ENCODE measurements around the gene NCKAP5.

The NCKAP5 gene

DNA sequence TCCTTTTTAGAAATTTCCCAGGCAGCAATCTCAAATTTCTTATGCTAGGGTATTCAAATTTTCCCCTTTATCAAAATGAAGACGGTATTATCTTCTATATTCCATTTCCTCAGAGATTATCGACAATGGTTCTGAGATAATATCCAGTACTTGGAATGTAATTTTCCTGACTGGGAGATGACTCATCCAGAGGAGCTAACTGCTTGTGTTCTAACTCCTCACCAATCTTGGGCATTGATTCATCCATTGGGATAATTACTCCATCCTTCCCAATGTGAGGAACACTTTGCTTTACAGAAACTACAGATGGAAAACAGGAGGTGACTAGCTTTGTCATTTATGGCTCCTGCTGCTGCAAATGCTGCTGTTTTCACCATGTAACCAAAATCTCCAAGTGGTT, 658.8 kb downstream of the NCKAP5 start:
- no peak for DNase-seq
- Histone ChIP-seq H3K4me1 (ENCODE audit: insufficient read depth, low read length) (no peaks in the 10 kb centered on the region), H2AFZ (ENCODE audit: low read depth, low read length) (no peak overlapping the region), H3K9me3 (ENCODE audit: insufficient read depth, low read length, severe bottlenecking) (no peaks in the 10 kb centered on the region), H4K20me1 (ENCODE audit: insufficient read depth, low read length) (no peaks in the 10 kb centered on the region), H3K4me2 (ENCODE audit: insufficient read depth, low read length) (no peak overlapping the region), H3K9ac (ENCODE audit: low read depth, low read length) (no peak overlapping the region), H3K4me3 (ENCODE audit: low read depth in 1 of 2, low read length in 2 of 2) (no peak overlapping the region), H3K27me3 (ENCODE audit: insufficient read depth, low read length, poor library complexity) (no peaks in the 10 kb centered on the region), H3K36me3 (ENCODE audit: insufficient read depth, low read length) (no peaks in the 10 kb centered on the region), H3K27ac (ENCODE audit: low read length) (no peak overlapping the region), H3K79me2 (ENCODE audit: insufficient read depth, low read length) (no peaks in the 10 kb centered on the region)
- ATAC-seq (ENCODE audit: insufficient read depth, low read depth): no peak
- TF ChIP-seq, protein P1, sequence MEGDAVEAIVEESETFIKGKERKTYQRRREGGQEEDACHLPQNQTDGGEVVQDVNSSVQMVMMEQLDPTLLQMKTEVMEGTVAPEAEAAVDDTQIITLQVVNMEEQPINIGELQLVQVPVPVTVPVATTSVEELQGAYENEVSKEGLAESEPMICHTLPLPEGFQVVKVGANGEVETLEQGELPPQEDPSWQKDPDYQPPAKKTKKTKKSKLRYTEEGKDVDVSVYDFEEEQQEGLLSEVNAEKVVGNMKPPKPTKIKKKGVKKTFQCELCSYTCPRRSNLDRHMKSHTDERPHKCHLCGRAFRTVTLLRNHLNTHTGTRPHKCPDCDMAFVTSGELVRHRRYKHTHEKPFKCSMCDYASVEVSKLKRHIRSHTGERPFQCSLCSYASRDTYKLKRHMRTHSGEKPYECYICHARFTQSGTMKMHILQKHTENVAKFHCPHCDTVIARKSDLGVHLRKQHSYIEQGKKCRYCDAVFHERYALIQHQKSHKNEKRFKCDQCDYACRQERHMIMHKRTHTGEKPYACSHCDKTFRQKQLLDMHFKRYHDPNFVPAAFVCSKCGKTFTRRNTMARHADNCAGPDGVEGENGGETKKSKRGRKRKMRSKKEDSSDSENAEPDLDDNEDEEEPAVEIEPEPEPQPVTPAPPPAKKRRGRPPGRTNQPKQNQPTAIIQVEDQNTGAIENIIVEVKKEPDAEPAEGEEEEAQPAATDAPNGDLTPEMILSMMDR (IDR thresholded peaks at IDR 0.05; ENCODE audit: borderline replicate concordance, extremely low read depth, low read length, poor library complexity, severe bottlenecking): no peak
- no peak for TF ChIP-seq EZH2 (IDR thresholded peaks at IDR 0.05; ENCODE audit: borderline replicate concordance, low read depth, low read length, severe bottlenecking)

DNA sequence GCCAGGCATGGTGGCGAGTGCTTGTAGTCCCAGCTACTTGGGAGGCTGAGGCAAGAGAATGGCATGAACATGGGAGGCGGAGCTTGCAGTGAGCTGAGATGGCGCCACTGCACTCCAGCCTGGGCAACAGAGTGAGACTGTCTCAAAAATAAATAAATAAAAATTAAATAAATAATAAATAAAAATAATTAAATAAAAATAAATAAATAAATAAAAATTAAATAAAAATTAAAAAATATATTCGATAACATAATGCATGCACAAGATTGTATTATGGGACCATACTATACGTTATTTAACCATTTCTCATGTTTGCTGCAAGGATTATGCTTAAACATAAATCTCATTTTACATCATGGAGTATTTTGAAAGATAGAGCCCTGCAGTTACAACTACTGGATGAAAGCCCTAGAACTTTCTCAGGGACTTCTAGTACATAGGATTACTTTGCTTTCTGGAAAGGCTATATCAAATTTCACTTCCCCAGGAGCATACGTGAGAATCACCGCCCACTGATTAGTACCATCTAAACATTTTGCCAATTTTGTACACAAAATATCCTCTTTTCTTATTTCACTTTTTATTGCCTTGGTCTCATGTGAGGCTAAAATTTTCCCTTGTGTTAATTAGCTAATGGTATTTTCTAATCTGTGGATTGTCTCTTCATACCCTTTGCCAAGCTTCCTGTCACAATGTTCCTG, 664.0 kb downstream of the NCKAP5 start:
- no peak for TF ChIP-seq EZH2 (IDR thresholded peaks at IDR 0.05; ENCODE audit: borderline replicate concordance, low read depth, low read length, severe bottlenecking)
- TF ChIP-seq, protein P1 (IDR thresholded peaks at IDR 0.05; ENCODE audit: borderline replicate concordance, extremely low read depth, low read length, poor library complexity, severe bottlenecking): no peak
- Histone ChIP-seq H3K27me3 (ENCODE audit: insufficient read depth, low read length, poor library complexity) (no peaks in the 10 kb centered on the region), H3K79me2 (ENCODE audit: insufficient read depth, low read length) (no peaks in the 10 kb centered on the region), H3K4me3 (ENCODE audit: low read depth in 1 of 2, low read length in 2 of 2) (no peak overlapping the region), H3K27ac (ENCODE audit: low read length) (no peak overlapping the region), H3K4me1 (ENCODE audit: insufficient read depth, low read length) (no peaks in the 10 kb centered on the region), H2AFZ (ENCODE audit: low read depth, low read length) (no peak overlapping the region), H3K9me3 (ENCODE audit: insufficient read depth, low read length, severe bottlenecking) (no peaks in the 10 kb centered on the region), H4K20me1 (ENCODE audit: insufficient read depth, low read length) (no peaks in the 10 kb centered on the region), H3K36me3 (ENCODE audit: insufficient read depth, low read length) (no peaks in the 10 kb centered on the region), H3K9ac (ENCODE audit: low read depth, low read length) (no peak overlapping the region), H3K4me2 (ENCODE audit: insufficient read depth, low read length) (no peak overlapping the region)
- DNase-seq: no peak
- no peak for ATAC-seq (ENCODE audit: insufficient read depth, low read depth)

DNA sequence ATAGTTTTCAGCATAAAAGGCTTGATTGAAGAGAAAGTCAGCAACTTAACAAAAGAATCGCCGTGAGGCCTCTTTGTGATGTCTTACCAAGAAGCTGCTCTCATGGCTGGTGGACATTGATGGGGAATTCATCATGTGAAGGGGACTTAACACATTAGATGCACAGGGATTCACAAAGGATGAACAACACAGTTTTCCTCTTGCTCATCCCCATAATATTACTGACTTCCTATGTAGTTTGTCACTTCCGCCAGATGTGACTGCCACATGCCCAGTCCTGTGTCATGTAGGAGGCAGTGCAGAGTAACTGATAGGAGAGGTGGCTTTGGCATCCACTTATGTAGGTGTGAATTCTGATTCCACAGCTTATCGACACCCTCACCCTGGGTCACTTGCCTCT, 665.6 kb downstream of the NCKAP5 start:
- ATAC-seq (ENCODE audit: insufficient read depth, low read depth) (no peak), DNase-seq (no peak)
- H3K36me3 ChIP-seq (ENCODE audit: insufficient read depth, low read length): no peaks in the 10 kb centered on the region
- H3K27ac ChIP-seq (ENCODE audit: low read length): no peak overlapping the region
- no peaks in the 10 kb centered on the region for H3K27me3 ChIP-seq (ENCODE audit: insufficient read depth, low read length, poor library complexity)
- H3K79me2 ChIP-seq (ENCODE audit: insufficient read depth, low read length): no peaks in the 10 kb centered on the region
- H2AFZ ChIP-seq (ENCODE audit: low read depth, low read length): no peak overlapping the region
- H3K4me3 ChIP-seq (ENCODE audit: low read depth in 1 of 2, low read length in 2 of 2): no peak overlapping the region
- H3K4me2 ChIP-seq (ENCODE audit: insufficient read depth, low read length): no peak overlapping the region
- no peaks in the 10 kb centered on the region for H3K9me3 ChIP-seq (ENCODE audit: insufficient read depth, low read length, severe bottlenecking)
- TF ChIP-seq, protein P1 (IDR thresholded peaks at IDR 0.05; ENCODE audit: borderline replicate concordance, extremely low read depth, low read length, poor library complexity, severe bottlenecking): no peak
- TF ChIP-seq EZH2 (IDR thresholded peaks at IDR 0.05; ENCODE audit: borderline replicate concordance, low read depth, low read length, severe bottlenecking): no peak
- no peak overlapping the region for H3K9ac ChIP-seq (ENCODE audit: low read depth, low read length)
- no peaks in the 10 kb centered on the region for H3K4me1 ChIP-seq (ENCODE audit: insufficient read depth, low read length)
- H4K20me1 ChIP-seq (ENCODE audit: insufficient read depth, low read length): no peaks in the 10 kb centered on the region

All from DND-41 (cell line).